H1 (cell line): Measurements from ENCODE around the gene TCERG1L. TPM values are rescaled to one million over a fixed set of nuclear protein-coding genes. Genes with fewer than 3 reads are reported as not detected.

Experiments used
- CTCF ChIA-PET: fragments of 300-600 bp; sonication (Branson Sonifier 250); formaldehyde crosslinking; loops from one replicate; lab custom pipeline; 2021; ENCODE audit not compliant: partially characterized antibody; lab: Charles Lee
- POLR2A ChIA-PET: fragments of 300-600 bp; sonication (Branson Sonifier 250); formaldehyde crosslinking; loops from one replicate; lab custom pipeline; 2021; ENCODE audit warnings: inconsistent platforms; ENCODE audit not compliant: partially characterized antibody; lab: Charles Lee
- DNase-seq, 2 experiments: peaks; one replicate each; pipeline versions ENCODE4 v3.0.0 to v3.0.0-alpha.2; 2010 to 2022; ENCODE audit warnings: low spot score in 2 of 2, low read depth in 1 of 2, mixed read lengths in 1 of 2
- FAIRE-seq: peaks from 2 replicates; lab custom pipeline; 2011; peaks lifted over from hg19 to GRCh38; lab: Jason Lieb, UNC
- H2AFZ ChIP-seq: 2 replicates; pipeline ENCODE4 v1.8.1; 2012; ENCODE audit warnings: low read length, inconsistent platforms
- H2AK5ac ChIP-seq: 2 replicates; pipeline ENCODE4 v1.6.1; 2013; ENCODE audit warnings: low read depth, low read length
- H2BK120ac ChIP-seq: replicated peaks from 2 replicates; pipeline ENCODE3; 2013; ENCODE audit warnings: low read depth, low read length, inconsistent platforms
- H2BK12ac ChIP-seq: 2 replicates; pipeline ENCODE4 v1.6.1; 2013; ENCODE audit warnings: low read depth, low read length
- H2BK15ac ChIP-seq: 2 replicates; pipeline ENCODE4 v1.6.1; 2013; ENCODE audit warnings: low read length
- H2BK20ac ChIP-seq: 2 replicates; pipeline ENCODE4 v1.6.1; 2013; ENCODE audit warnings: low read length
- H2BK5ac ChIP-seq: 2 replicates; pipeline ENCODE4 v1.6.1; 2013; ENCODE audit warnings: low read depth, low read length
- H3K14ac ChIP-seq: 2 replicates; pipeline ENCODE4 v1.6.1; 2013; ENCODE audit warnings: inconsistent platforms; ENCODE audit not compliant: insufficient read length
- H3K18ac ChIP-seq: 2 replicates; pipeline ENCODE4 v1.6.1; 2013; ENCODE audit warnings: low read length; ENCODE audit errors: extremely low read depth
- H3K23ac ChIP-seq: 2 replicates; pipeline ENCODE4 v1.6.1; 2013; ENCODE audit warnings: inconsistent platforms; ENCODE audit not compliant: insufficient read length
- H3K23me2 ChIP-seq: 2 replicates; pipeline ENCODE4 v1.6.1; 2013; ENCODE audit warnings: low read depth, low read length
- H3K27ac ChIP-seq: 2 replicates; pipeline ENCODE4 v1.6.1; 2011; ENCODE audit warnings: low read depth, low read length, inconsistent platforms
- H3K27me3 ChIP-seq, 4 experiments: replicated peaks in 1 of 4; 1 replicate in 1 of 4; 2 replicates in 3 of 4; pipeline versions ENCODE4 v1.6.1 to v1.8.1; 2011 to 2013; ENCODE audit warnings: low read length in 3 of 4, mild to moderate bottlenecking in 3 of 4, inconsistent platforms in 2 of 4, mixed read lengths in 2 of 4, moderate library complexity in 1 of 4; ENCODE audit not compliant: control insufficient read depth in 3 of 4, insufficient read depth in 3 of 4; ENCODE audit errors: extremely low read depth in 1 of 4
- H3K36me3 ChIP-seq, 4 experiments: 2 replicates each; pipeline versions ENCODE4 v1.6.1 to v1.8.1; 2011 to 2013; ENCODE audit warnings: mild to moderate bottlenecking in 4 of 4, low read length in 3 of 4, moderate library complexity in 2 of 4, control low read depth in 1 of 4, inconsistent platforms in 1 of 4; ENCODE audit not compliant: insufficient read depth in 4 of 4, control insufficient read depth in 2 of 4
- H3K4ac ChIP-seq: replicated peaks from 2 replicates; pipeline ENCODE3; 2013; ENCODE audit warnings: low read length, low read depth, mixed read lengths, inconsistent platforms; ENCODE audit not compliant: insufficient read length
- H3K4me1 ChIP-seq, 4 experiments: replicated peaks in 1 of 4; 1 replicate in 1 of 4; 2 replicates in 3 of 4; pipeline versions ENCODE4 v1.6.1 to v1.8.1; 2011 to 2013; ENCODE audit warnings: low read length in 3 of 4, inconsistent platforms in 2 of 4, mixed read lengths in 1 of 4; ENCODE audit not compliant: insufficient read depth in 4 of 4, control insufficient read depth in 3 of 4
- H3K4me2 ChIP-seq, 2 experiments: 2 replicates each; pipeline versions ENCODE4 v1.6.1 to v1.8.1; 2011 to 2013; ENCODE audit warnings: low read depth in 2 of 2, low read length in 2 of 2, control low read depth in 1 of 2, inconsistent platforms in 1 of 2, mild to moderate bottlenecking in 1 of 2; ENCODE audit not compliant: insufficient read depth in 1 of 2
- H3K4me3 ChIP-seq, 4 experiments: fragments of 200-600, 300-600 bp in 1 of 4; sonication (generic), shearing (Covaris generic), sonication (Bioruptor Twin) in 1 of 4; 2 replicates each; pipeline versions ENCODE4 v1.5.1 to v1.8.1; 2011 to 2016; ENCODE audit warnings: low read length in 4 of 4, low read depth in 3 of 4, control low read depth in 2 of 4, inconsistent platforms in 2 of 4, mild to moderate bottlenecking in 2 of 4, mixed read lengths in 1 of 4, moderate library complexity in 1 of 4; ENCODE audit not compliant: insufficient read depth in 2 of 4; ENCODE audit errors: extremely low read depth in 1 of 4
- H3K56ac ChIP-seq: replicated peaks from 2 replicates; pipeline ENCODE3; 2013; ENCODE audit warnings: low read depth, mild to moderate bottlenecking, mixed read lengths, low read length, inconsistent platforms; ENCODE audit not compliant: insufficient read length
- H3K79me1 ChIP-seq: 2 replicates; pipeline ENCODE4 v1.6.1; 2013; ENCODE audit warnings: low read depth, low read length, control low read depth
- H3K79me2 ChIP-seq, 2 experiments: 2 replicates each; pipeline versions ENCODE4 v1.6.1 to v1.8.1; 2012 to 2013; ENCODE audit warnings: low read length in 2 of 2, mild to moderate bottlenecking in 2 of 2, inconsistent platforms in 1 of 2; ENCODE audit not compliant: insufficient read depth in 2 of 2, control insufficient read depth in 1 of 2
- H3K9ac ChIP-seq, 4 experiments: replicated peaks in 1 of 4; 1 replicate in 1 of 4; 2 replicates in 3 of 4; pipeline versions ENCODE4 v1.6.1 to v1.8.1; 2011 to 2013; ENCODE audit warnings: low read depth in 3 of 4, low read length in 3 of 4, control low read depth in 2 of 4, mild to moderate bottlenecking in 2 of 4, moderate library complexity in 2 of 4, inconsistent platforms in 1 of 4; ENCODE audit errors: extremely low read depth in 1 of 4
- H3K9me3 ChIP-seq, 2 experiments: 2 replicates each; pipeline versions ENCODE4 v1.6.1 to v1.8.1; 2012 to 2013; ENCODE audit warnings: mild to moderate bottlenecking in 2 of 2, moderate library complexity in 2 of 2, control low read depth in 1 of 2, inconsistent platforms in 1 of 2, low read depth in 1 of 2, low read length in 1 of 2, mixed read lengths in 1 of 2; ENCODE audit not compliant: insufficient read depth in 2 of 2
- H4K20me1 ChIP-seq, 2 experiments: replicated peaks in 1 of 2; 2 replicates each; pipeline versions ENCODE3 to v1.8.1; 2011 to 2013; ENCODE audit warnings: inconsistent platforms in 2 of 2, low read length in 2 of 2, mild to moderate bottlenecking in 1 of 2; ENCODE audit not compliant: insufficient read depth in 2 of 2, control insufficient read depth in 1 of 2
- H4K5ac ChIP-seq: 2 replicates; pipeline ENCODE4 v1.6.1; 2013; ENCODE audit warnings: low read length, low read depth, mixed read lengths, inconsistent platforms; ENCODE audit not compliant: insufficient read length
- H4K8ac ChIP-seq: 2 replicates; pipeline ENCODE4 v1.8.0; 2013; ENCODE audit warnings: mild to moderate bottlenecking, moderate library complexity, low read length, inconsistent platforms; ENCODE audit not compliant: insufficient read depth; ENCODE audit errors: extremely low read depth
- H4K91ac ChIP-seq: replicated peaks from 2 replicates; pipeline ENCODE3; 2013; ENCODE audit warnings: low read length, mixed read lengths, inconsistent platforms; ENCODE audit not compliant: insufficient read length
- WGBS, 2 experiments: shearing (Covaris generic) in 1 of 2; methylation state at CpG; one replicate each; pipeline versions ENCODE4 v1.1.6 to v1.1.7; 2013 to 2015; ENCODE audit warnings: low lambda C conversion rate in 2 of 2, mixed read lengths in 2 of 2, inconsistent platforms in 1 of 2, low coverage in 1 of 2, missing lambda C conversion rate in 1 of 2; ENCODE audit not compliant: insufficient replicate concordance in 2 of 2, insufficient coverage in 1 of 2, insufficient read length in 1 of 2; ENCODE audit errors: extremely low coverage in 1 of 2, missing lambda C conversion rate in 1 of 2; 5-methylcytosine and 5-hydroxymethylcytosine counted together
- polyA plus RNA-seq, 7 experiments: library from polyadenylated mRNA; depleted of rRNA in 3 of 7; stranded (reverse) in 5 of 7; unstranded in 2 of 7; fragments of >200 nt in 5 of 7; fragments of 200-250 nt in 2 of 7; gene quantifications; 1 replicate in 5 of 7; 2 replicates in 1 of 7; 4 replicates in 1 of 7; pipeline versions ENCODE4 v1.2.1 to v1.2.3, GENCODE V29; 2011 to 2013; ENCODE audit warnings: missing spikeins in 2 of 7, mixed read lengths in 2 of 7
- total RNA-seq: library from RNA; stranded (reverse); fragmentation: NEBNext Ultra II Directional; extraction: Animal tissue kit (Norgen Biotek cat#: 25700); gene quantifications from 2 replicates; pipeline ENCODE4 v1.2.1, GENCODE V29; 2021

Gene TCERG1L
- total and polyA plus RNA-seq, 2 of the 8 experiments (the other 6 are each of a cell fraction or from before 2014, with no cell fraction given) = 3.9 to 6.9 TPM

- no peak overlapping the region; the same call in 1 of the 2 replicates for H4K8ac ChIP-seq
- peaks cover 0 to 9% of the 10 kb centered on the region in 2 experiments; a peak in 1 of 4 replicates for H3K9me3 ChIP-seq
- H3K14ac ChIP-seq = no peak overlapping the region
- no peak overlapping the region for H2BK15ac ChIP-seq
- H3K36me3 ChIP-seq = no peaks in the 10 kb centered on the region
- peaks cover 2% of the 10 kb centered on the region; the same call in 1 of the 2 replicates for H3K79me1 ChIP-seq
- peaks cover 0 to 7% of the 10 kb centered on the region in 2 experiments for H4K20me1 ChIP-seq
- no peak overlapping the region for H3K18ac ChIP-seq
- no peak overlapping the region for H3K4me2 ChIP-seq
- FAIRE-seq (no peak), DNase-seq (peak in 1 of 2 experiments; percentile 10)
- no peak overlapping the region for H2AK5ac ChIP-seq
- no peak overlapping the region for H2BK120ac ChIP-seq
- H3K4ac ChIP-seq = no peak overlapping the region
- ChIA-PET POLR2A (no interaction called here), CTCF (interaction anchor here (1.4 kb wide), 1 partner anchor 18 kb away, joined by 6 read pairs; no protein-coding TSS in a partner anchor)
- no peaks in the 10 kb centered on the region for H3K23me2 ChIP-seq
- H3K79me2 ChIP-seq = no peaks in the 10 kb centered on the region
- no peak overlapping the region for H3K27ac ChIP-seq
- H2BK12ac ChIP-seq = no peak overlapping the region
- H3K56ac ChIP-seq = no peak overlapping the region
- peaks cover 0 to 3% (median 0%) of the 10 kb centered on the region in 4 experiments; a peak in 1 of 7 replicates for H3K27me3 ChIP-seq
- H3K4me1 ChIP-seq = no peaks in the 10 kb centered on the region; a peak in 1 of 7 replicates
- no peak overlapping the region for H4K5ac ChIP-seq
- no peak overlapping the region for H2BK5ac ChIP-seq
- H3K23ac ChIP-seq = no peak overlapping the region
- no peak overlapping the region for H2AFZ ChIP-seq
- H3K4me3 ChIP-seq = no peak overlapping the region
- H3K9ac ChIP-seq = no peak overlapping the region
- H4K91ac ChIP-seq = no peak overlapping the region
- no peak overlapping the region for H2BK20ac ChIP-seq
- 91% methylated on average over 15 of the region's 15 CpGs; no CpG with 5 or more reads in 1 of the 2 experiments for WGBS, 2 experiments
These were observed 130.6 kb downstream of the TCERG1L start for GRCh38 chr10:131180740-131181415.
